GM12878 (cell line): ENCODE measurements around the gene OSBPL10. TPM values are rescaled to one million over a fixed set of nuclear protein-coding genes. Genes with fewer than 3 reads are reported as not detected.

ENCODE experiments used
- ATAC-seq: fragments of 200-7000 bp; cut with Tn5 transposase; 3 replicates; pipeline ENCODE4 v1.9.1; 2020; ENCODE audit warnings: mild to moderate bottlenecking, moderate library complexity
- BruUV-seq: library from RNA; stranded (reverse); fragments of 400-500 nt; replicated peaks from 2 replicates; lab custom pipeline; 2021; lab: Mats Ljungman, UMichigan
- CTCF ChIA-PET: fragments of 300-600 bp; sonication (Branson Sonifier 250); formaldehyde crosslinking; extraction: SDS; loops from one replicate; lab custom pipeline; 2021; ENCODE audit warnings: inconsistent platforms; lab: Yijun Ruan, JAX
- POLR2A ChIA-PET: fragments of 350-600 bp; formaldehyde crosslinking; extraction: SDS; loops from one replicate; lab custom pipeline; 2021; ENCODE audit warnings: inconsistent platforms; lab: Charles Lee
- RAD21 ChIA-PET: fragments of 300-600 bp; sonication (Branson Sonifier 250); formaldehyde crosslinking; loops from one replicate; lab custom pipeline; 2023; ENCODE audit warnings: antibody characterized with exemption; ENCODE audit not compliant: unreplicated experiment; lab: Charles Lee
- SMC1A ChIA-PET: fragments of 300-600 bp; sonication (Branson Sonifier 250); formaldehyde crosslinking; loops from one replicate; lab custom pipeline; 2023; ENCODE audit not compliant: unreplicated experiment, uncharacterized antibody; lab: Charles Lee
- DNase-seq: peaks from one replicate; pipeline ENCODE4 v3.0.0-alpha.2; 2011; ENCODE audit warnings: low read depth, low spot score
- FAIRE-seq: peaks from 3 replicates; lab custom pipeline; 2011; peaks lifted over from hg19 to GRCh38; lab: Jason Lieb, UNC
- H2AFZ ChIP-seq: 2 replicates; pipeline ENCODE4 v1.6.0; 2011; ENCODE audit warnings: low read depth, low read length, control low read depth; ENCODE audit not compliant: control insufficient read depth
- H3K27ac ChIP-seq: 2 replicates; pipeline ENCODE4 v1.5.1; 2011; ENCODE audit warnings: control low read depth; ENCODE audit not compliant: control insufficient read depth, insufficient read depth
- H3K27me3 ChIP-seq, 2 experiments: replicated peaks in 1 of 2; 2 replicates each; pipeline versions ENCODE4 v1.6.0 to v1.6.1; 2011; ENCODE audit warnings: low read length in 1 of 2; ENCODE audit not compliant: control insufficient read depth in 2 of 2, insufficient read depth in 2 of 2
- H3K36me3 ChIP-seq, 2 experiments: 2 replicates each; pipeline ENCODE4 v1.5.1; 2011; ENCODE audit warnings: low read length in 1 of 2; ENCODE audit not compliant: control insufficient read depth in 2 of 2, insufficient read depth in 2 of 2
- H3K4me1 ChIP-seq: 2 replicates; pipeline ENCODE4 v1.6.1; 2011; ENCODE audit warnings: mild to moderate bottlenecking, low read length, moderate library complexity, mixed read lengths; ENCODE audit not compliant: control insufficient read depth, insufficient read depth
- H3K4me2 ChIP-seq: 2 replicates; pipeline ENCODE4 v1.6.0; 2011; ENCODE audit warnings: control low read depth; ENCODE audit not compliant: control insufficient read depth, insufficient read depth
- H3K4me3 ChIP-seq: fragments of 200-600 bp; sonication (generic); 2 replicates; pipeline ENCODE4 v1.5.1; 2016
- H3K79me2 ChIP-seq: 2 replicates; pipeline ENCODE4 v1.6.0; 2011; ENCODE audit warnings: low read length; ENCODE audit not compliant: control insufficient read depth, insufficient read depth
- H3K9ac ChIP-seq: 2 replicates; pipeline ENCODE4 v1.8.0; 2011; ENCODE audit warnings: low read length, control low read depth, mixed read lengths; ENCODE audit not compliant: control insufficient read depth, insufficient read depth
- H3K9me3 ChIP-seq: replicated peaks from 3 replicates; pipeline ENCODE4 v1.5.1; 2011; ENCODE audit warnings: mild to moderate bottlenecking, low read length; ENCODE audit not compliant: control insufficient read depth, insufficient read depth
- H4K20me1 ChIP-seq: 2 replicates; pipeline ENCODE4 v1.6.0; 2011; ENCODE audit not compliant: control insufficient read depth, insufficient read depth
- CHD2 ChIP-seq: IDR thresholded peaks from 2 replicates; pipeline ENCODE4 v1.6.1; 2011; ENCODE audit warnings: low read depth, low read length, improper control_type of control experiment, borderline replicate concordance
- EED ChIP-seq: sonication (generic); IDR thresholded peaks from 2 replicates; pipeline ENCODE4 v1.6.1; 2016; ENCODE audit warnings: antibody characterized with exemption, low read depth
- FOXM1 ChIP-seq: IDR thresholded peaks from 2 replicates; pipeline ENCODE4 v1.6.1; 2012; ENCODE audit warnings: low read depth, mild to moderate bottlenecking, inconsistent platforms, low read length, moderate library complexity
- GATAD2B ChIP-seq: fragments of 450-650 bp; conservative IDR thresholded peaks from 2 replicates; pipeline ENCODE4 v1.6.1; 2017; ENCODE audit warnings: low read depth, mild to moderate bottlenecking, moderate library complexity
- NFYA ChIP-seq: IDR thresholded peaks from 2 replicates; pipeline ENCODE4 v1.6.1; 2011; ENCODE audit warnings: low read depth, mild to moderate bottlenecking, low read length, improper control_type of control experiment, borderline replicate concordance
- PML ChIP-seq: IDR thresholded peaks from 2 replicates; pipeline ENCODE4 v1.6.1; 2012; ENCODE audit warnings: low read length, inconsistent platforms
- RAD21 ChIP-seq: IDR thresholded peaks from 2 replicates; pipeline ENCODE4 v1.6.1; 2011; ENCODE audit warnings: mild to moderate bottlenecking, low read depth, low read length, moderate library complexity; ENCODE audit not compliant: insufficient read depth
- RAD51 ChIP-seq: fragments of 450-650 bp; IDR thresholded peaks from 2 replicates; pipeline ENCODE4 v1.6.1; 2016; ENCODE audit warnings: moderate library complexity, mild to moderate bottlenecking, inconsistent platforms
- RB1 ChIP-seq: fragments of 450-650 bp; formaldehyde crosslinking; IDR thresholded peaks from 2 replicates; pipeline ENCODE4 v1.6.1; 2017; ENCODE audit warnings: mild to moderate bottlenecking, borderline replicate concordance
- RCOR1 ChIP-seq: conservative IDR thresholded peaks from 2 replicates; pipeline ENCODE4 v1.6.1; 2012; ENCODE audit warnings: low read depth, low read length, improper control_type of control experiment
- SP1 ChIP-seq: IDR thresholded peaks from one replicate; pipeline ENCODE4 v1.6.1; 2011; ENCODE audit warnings: low read depth, low read length
- TCF12 ChIP-seq: IDR thresholded peaks from 2 replicates; pipeline ENCODE4 v1.6.1; 2011; ENCODE audit warnings: low read depth, mild to moderate bottlenecking, low read length
- YY1 ChIP-seq: IDR thresholded peaks from 2 replicates; pipeline ENCODE4 v1.6.1; 2011; ENCODE audit warnings: low read depth, mild to moderate bottlenecking, low read length
- WGBS: methylation state at CpG from one replicate; pipeline ENCODE4 v1.1.6; 2016; ENCODE audit warnings: low lambda C conversion rate; ENCODE audit not compliant: insufficient replicate concordance, insufficient coverage; ENCODE audit errors: missing lambda C conversion rate; 5-methylcytosine and 5-hydroxymethylcytosine counted together
- in situ Hi-C: fragments of 300-500 bp; cut with MboI; formaldehyde crosslinking; loops from 9 replicates; pipeline ENCODE4 v1.14.3; 2018; ENCODE audit warnings: mixed read lengths
- intact Hi-C: fragments of 100-400 bp; cut with micrococcal nuclease; formaldehyde crosslinking; loops from one replicate; pipeline ENCODE4 v1.14.2; 2022; ENCODE audit not compliant: unreplicated experiment
- polyA plus RNA-seq, 11 experiments: library from polyadenylated mRNA; depleted of rRNA in 4 of 11; unstranded in 6 of 11; stranded (reverse) in 5 of 11; fragments of >200 nt; fragmentation: Nextera tagmentation in 4 of 11; fragmentation: Illumina TruSeq in 1 of 11; extraction: Ambion mirVana in 4 of 11; extraction: Trizol in 1 of 11; gene quantifications; 1 replicate in 1 of 11; 2 replicates in 10 of 11; pipeline versions ENCODE4 v1.2.1 to v1.2.3, GENCODE V29; 2011 to 2016; ENCODE audit warnings: inconsistent platforms in 2 of 11, missing spikeins in 2 of 11, low read depth in 1 of 11
- total RNA-seq, 4 experiments: library from RNA; depleted of rRNA in 3 of 4; stranded (reverse); fragments of >200 nt in 3 of 4; fragmentation: Illumina TruSeq in 1 of 4; extraction: Trizol in 1 of 4; gene quantifications; 2 replicates each; pipeline versions ENCODE4 v1.2.1 to v1.2.3, GENCODE V29; 2013 to 2021
- TF ChIP-seq, protein P1 (sequence below): IDR thresholded peaks from 2 replicates; pipeline ENCODE4 v1.6.1; 2011; ENCODE audit warnings: borderline replicate concordance, low read depth, mild to moderate bottlenecking, moderate library complexity, low read length; ENCODE audit not compliant: insufficient read depth, poor library complexity, severe bottlenecking
- TF ChIP-seq, protein P2 (sequence below): fragments of 450-650 bp; IDR thresholded peaks from 2 replicates; pipeline ENCODE4 v1.6.1; 2017; ENCODE audit warnings: mild to moderate bottlenecking, moderate library complexity

OSBPL10 gene
- total and polyA plus RNA-seq, 10 of the 15 experiments (the other 5 are each of a cell fraction or from before 2014, with no cell fraction given), result 0.03 to 0.25 (median 0.09) TPM; not detected in 5

DNA sequence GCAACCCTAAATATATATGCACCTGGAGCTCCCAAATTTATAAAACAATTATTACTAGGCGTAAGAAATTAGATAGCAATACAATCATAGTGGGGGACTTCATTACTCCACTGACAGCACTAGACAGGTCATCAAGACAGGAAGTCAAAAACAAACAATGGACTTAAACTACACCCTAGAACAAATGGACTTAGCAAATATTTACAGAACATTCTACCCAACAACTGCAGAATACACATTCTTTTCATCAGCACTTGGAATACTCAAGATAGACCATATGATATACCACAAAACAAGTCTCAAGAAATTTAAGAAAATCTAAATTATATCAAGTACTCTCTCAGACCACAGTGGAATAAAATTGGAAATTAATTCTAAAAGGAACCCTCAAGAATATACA is 201.5 kb downstream of the OSBPL10 start:
- ATAC-seq (no peak), FAIRE-seq (no peak), DNase-seq (no peak)
- Histone ChIP-seq H3K9ac (no peak overlapping the region), H3K27ac (no peak overlapping the region), H3K4me3 (no peak overlapping the region), H3K4me1 (no peaks in the 10 kb centered on the region), H3K4me2 (no peak overlapping the region), H3K79me2 (no peaks in the 10 kb centered on the region), H3K36me3 (no peaks in the 10 kb centered on the region), H3K27me3 (no peaks in the 10 kb centered on the region), H2AFZ (no peak overlapping the region), H3K9me3 (no peaks in the 10 kb centered on the region), H4K20me1 (no peaks in the 10 kb centered on the region)
- no peak for TF ChIP-seq RAD21
- TF ChIP-seq SP1, result no peak
- no peak for TF ChIP-seq TCF12
- no peak for TF ChIP-seq NFYA
- no peak for TF ChIP-seq FOXM1
- no peak for TF ChIP-seq RCOR1
- TF ChIP-seq RAD51, result no peak
- TF ChIP-seq, protein P1, sequence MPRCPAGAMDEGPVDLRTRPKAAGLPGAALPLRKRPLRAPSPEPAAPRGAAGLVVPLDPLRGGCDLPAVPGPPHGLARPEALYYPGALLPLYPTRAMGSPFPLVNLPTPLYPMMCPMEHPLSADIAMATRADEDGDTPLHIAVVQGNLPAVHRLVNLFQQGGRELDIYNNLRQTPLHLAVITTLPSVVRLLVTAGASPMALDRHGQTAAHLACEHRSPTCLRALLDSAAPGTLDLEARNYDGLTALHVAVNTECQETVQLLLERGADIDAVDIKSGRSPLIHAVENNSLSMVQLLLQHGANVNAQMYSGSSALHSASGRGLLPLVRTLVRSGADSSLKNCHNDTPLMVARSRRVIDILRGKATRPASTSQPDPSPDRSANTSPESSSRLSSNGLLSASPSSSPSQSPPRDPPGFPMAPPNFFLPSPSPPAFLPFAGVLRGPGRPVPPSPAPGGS, result no peak
- TF ChIP-seq, protein P2, sequence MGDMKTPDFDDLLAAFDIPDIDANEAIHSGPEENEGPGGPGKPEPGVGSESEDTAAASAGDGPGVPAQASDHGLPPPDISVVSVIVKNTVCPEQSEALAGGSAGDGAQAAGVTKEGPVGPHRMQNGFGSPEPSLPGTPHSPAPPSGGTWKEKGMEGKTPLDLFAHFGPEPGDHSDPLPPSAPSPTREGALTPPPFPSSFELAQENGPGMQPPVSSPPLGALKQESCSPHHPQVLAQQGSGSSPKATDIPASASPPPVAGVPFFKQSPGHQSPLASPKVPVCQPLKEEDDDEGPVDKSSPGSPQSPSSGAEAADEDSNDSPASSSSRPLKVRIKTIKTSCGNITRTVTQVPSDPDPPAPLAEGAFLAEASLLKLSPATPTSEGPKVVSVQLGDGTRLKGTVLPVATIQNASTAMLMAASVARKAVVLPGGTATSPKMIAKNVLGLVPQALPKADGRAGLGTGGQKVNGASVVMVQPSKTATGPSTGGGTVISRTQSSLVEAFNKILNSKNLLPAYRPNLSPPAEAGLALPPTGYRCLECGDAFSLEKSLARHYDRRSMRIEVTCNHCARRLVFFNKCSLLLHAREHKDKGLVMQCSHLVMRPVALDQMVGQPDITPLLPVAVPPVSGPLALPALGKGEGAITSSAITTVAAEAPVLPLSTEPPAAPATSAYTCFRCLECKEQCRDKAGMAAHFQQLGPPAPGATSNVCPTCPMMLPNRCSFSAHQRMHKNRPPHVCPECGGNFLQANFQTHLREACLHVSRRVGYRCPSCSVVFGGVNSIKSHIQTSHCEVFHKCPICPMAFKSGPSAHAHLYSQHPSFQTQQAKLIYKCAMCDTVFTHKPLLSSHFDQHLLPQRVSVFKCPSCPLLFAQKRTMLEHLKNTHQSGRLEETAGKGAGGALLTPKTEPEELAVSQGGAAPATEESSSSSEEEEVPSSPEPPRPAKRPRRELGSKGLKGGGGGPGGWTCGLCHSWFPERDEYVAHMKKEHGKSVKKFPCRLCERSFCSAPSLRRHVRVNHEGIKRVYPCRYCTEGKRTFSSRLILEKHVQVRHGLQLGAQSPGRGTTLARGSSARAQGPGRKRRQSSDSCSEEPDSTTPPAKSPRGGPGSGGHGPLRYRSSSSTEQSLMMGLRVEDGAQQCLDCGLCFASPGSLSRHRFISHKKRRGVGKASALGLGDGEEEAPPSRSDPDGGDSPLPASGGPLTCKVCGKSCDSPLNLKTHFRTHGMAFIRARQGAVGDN, result no peak
- TF ChIP-seq GATAD2B, result no peak
- no peak for TF ChIP-seq EED
- no peak for TF ChIP-seq CHD2
- no peak for TF ChIP-seq PML
- no peak for TF ChIP-seq YY1
- no peak for TF ChIP-seq RB1
- intact Hi-C loops (no loop called here), in situ Hi-C loops (no loop called here)
- CTCF ChIA-PET, result no interaction called here
- SMC1A ChIA-PET, result no interaction called here
- RAD21 ChIA-PET, result no interaction called here
- no TSS peak for BruUV-seq
- 0% methylated on average over 1 of the region's 1 CpG for WGBS
- POLR2A ChIA-PET, result no interaction called here
